Activated CD4-positive, alpha-beta T cell treated with anti-CD3 and anti-CD28 coated beads, Interleukin-10, Interleukin-2, amounts not matched to agents 100 ng/mL and 50 ng/mL, durations not matched to agents 16 hours and 8 hours (primary cell): ENCODE measurements around the gene SCAANT1.
A peak's percentile ranks its signal among the peaks of the same experiment; 100 is the strongest.

Source experiments
- DNase-seq: peaks from one replicate; pipeline ENCODE4 v3.0.0-alpha.2; 2020

Gene SCAANT1

GRCh38 chr3:63896332-63897030, 15.7 kb downstream of the SCAANT1 start:
- DNase-seq, result no peak

GRCh38 chr3:63895422-63896189, 16.6 kb downstream of the SCAANT1 start:
- peak; percentile 31 for DNase-seq

GRCh38 chr3:63892773-63893352, 19.3 kb downstream of the SCAANT1 start:
- DNase-seq, result no peak

GRCh38 chr3:63891518-63891917, 20.7 kb downstream of the SCAANT1 start:
- DNase-seq, result no peak

GRCh38 chr3:63886858-63887257, 25.3 kb downstream of the SCAANT1 start:
- no peak for DNase-seq

GRCh38 chr3:63880653-63881052, 31.5 kb downstream of the SCAANT1 start:
- no peak for DNase-seq

- DNase-seq, result no peak
Observed at GRCh38 chr3:63878394-63879060, 33.7 kb downstream of the SCAANT1 start.

GRCh38 chr3:63877737-63878393, 34.3 kb downstream of the SCAANT1 start:
- DNase-seq, result no peak

- no peak for DNase-seq
Observed at GRCh38 chr3:63876260-63876659, 35.9 kb downstream of the SCAANT1 start.

- DNase-seq, result no peak
Observed at GRCh38 chr3:63875510-63875909, 36.7 kb downstream of the SCAANT1 start.

GRCh38 chr3:63874769-63875168, 37.4 kb downstream of the SCAANT1 start:
- no peak for DNase-seq

GRCh38 chr3:63872135-63872924, 39.9 kb downstream of the SCAANT1 start:
- DNase-seq, result no peak

GRCh38 chr3:63870615-63871005, 41.6 kb downstream of the SCAANT1 start:
- DNase-seq, result no peak

- DNase-seq, result no peak
Observed at GRCh38 chr3:63869940-63870614, 42.1 kb downstream of the SCAANT1 start.

GRCh38 chr3:63867225-63867624, 45.0 kb downstream of the SCAANT1 start:
- no peak for DNase-seq

- DNase-seq, result no peak
Observed at GRCh38 chr3:63864965-63865327, 47.2 kb downstream of the SCAANT1 start.

GRCh38 chr3:63864008-63864964, 47.9 kb downstream of the SCAANT1 start:
- peak; percentile 61 for DNase-seq

- DNase-seq, result peak; percentile 75
Observed at GRCh38 chr3:63863150-63864007, 48.8 kb downstream of the SCAANT1 start, which contains the start of the genes ATXN7 and THOC7. Gene ATXN7 (plus strand): TSS chr3:63863867. CDS start chr3:63912599, 48,732 bp downstream. Gene THOC7 (minus strand): TSS chr3:63863805. CDS start chr3:63863790, 15 bp downstream.

- no peak for DNase-seq
Observed at GRCh38 chr3:63862804-63863149, 49.4 kb downstream of the SCAANT1 start.
